Adrenal gland (tissue), 12 donors: ENCODE data around the gene CST5. TPM values are rescaled to one million over a fixed set of nuclear protein-coding genes. Genes with fewer than 3 reads are reported as not detected.
"Not testable (repeated sequence)": the region's sequence is repeated elsewhere in the genome, so short reads cannot be mapped to it uniquely, and the experiment has no call there.

Source experiments
- DNase-seq, 7 donors: peaks; one replicate each; pipeline ENCODE4 v3.0.0-alpha.2; 2019 to 2020
- H3K27ac ChIP-seq, 5 donors: fragments of 200-600 bp; sonication (generic) in 4 of 5; 1 replicate in 3 of 5; 2 replicates in 2 of 5; pipeline versions ENCODE4 v1.5.1 to v1.8.0; 2016 to 2020; ENCODE audit warnings: mild to moderate bottlenecking in 1 of 5
- H3K27me3 ChIP-seq: fragments of 200-600 bp; 2 replicates; pipeline ENCODE4 v1.8.0; 2021
- H3K36me3 ChIP-seq, 2 donors: fragments of 200-600 bp; replicated peaks in 1 of 2; 1 replicate in 1 of 2; 2 replicates in 1 of 2; pipeline versions ENCODE4 v1.5.1 to v1.8.0; 2018 to 2022
- H3K4me1 ChIP-seq, 2 donors: fragments of 200-600 bp; replicated peaks in 1 of 2; 1 replicate in 1 of 2; 2 replicates in 1 of 2; pipeline versions ENCODE4 v1.5.1 to v1.8.0; 2018 to 2021
- H3K4me3 ChIP-seq, 4 donors: fragments of 200-600 bp; sonication (generic) in 3 of 4; one replicate each; pipeline ENCODE4 v1.5.1; 2016 to 2018
- H3K9me3 ChIP-seq, 3 donors: fragments of 200-600 bp; sonication (generic) in 1 of 3; replicated peaks in 1 of 3; 1 replicate in 2 of 3; 2 replicates in 1 of 3; pipeline versions ENCODE4 v1.5.1 to v1.8.0; 2016 to 2021
- POLR2A ChIP-seq, 2 donors: fragments of 450-650 bp; IDR thresholded peaks; one replicate each; pipeline ENCODE4 v1.6.1; 2017; ENCODE audit warnings: antibody characterized with exemption in 2 of 2, mild to moderate bottlenecking in 2 of 2, moderate library complexity in 1 of 2
- WGBS, 4 donors: extraction: QIAGEN DNeasy Blood & Tissue Kit in 2 of 4; methylation state at CpG; one replicate each; pipeline versions ENCODE4 v1.1.5 to v1.1.7; 2013 to 2017; 5-methylcytosine and 5-hydroxymethylcytosine counted together
- intact Hi-C, 2 donors: fragments of 100-400 bp; cut with DNase I; formaldehyde crosslinking; loops; one replicate each; pipeline versions ENCODE4 v1.14.1 to v1.15.0; 2022 to 2023
- polyA plus RNA-seq, 3 donors: library from polyadenylated mRNA; stranded (reverse); fragments of 200-250 nt in 2 of 3; fragments of 350-450 nt in 1 of 3; fragmentation: Illumina TruSeq in 1 of 3; extraction: RNeasy Lipid Tissue Mini Kit (QIAGEN cat#74804) in 1 of 3; gene quantifications; one replicate each; pipeline ENCODE4 v1.2.3, GENCODE V29; 2013 to 2014
- total RNA-seq, 9 donors: library from RNA; depleted of rRNA in 4 of 9; stranded (reverse); fragments of >200 nt in 4 of 9; fragments of 120-200 nt in 1 of 9; fragmentation: NEBNext Ultra II Directional in 1 of 9; extraction: Animal tissue kit (Norgen Biotek cat#: 25700) in 1 of 9; gene quantifications; one replicate each; pipeline versions ENCODE4 v1.1.0 to v1.2.4, GENCODE V29; 2013 to 2023
- TF ChIP-seq, protein P1 (sequence below), 6 experiments: fragments of 450-650 bp in 4 of 6; fragments of 200-600 bp in 2 of 6; sonication (generic) in 1 of 6; IDR thresholded peaks; 1 replicate in 5 of 6; 2 replicates in 1 of 6; pipeline versions ENCODE4 v1.5.1 to v1.8.0; 2016 to 2021; ENCODE audit warnings: antibody characterized with exemption in 6 of 6, mild to moderate bottlenecking in 2 of 6, moderate library complexity in 1 of 6
- donor health status: healthy with polysubstance abuse.
- donor health status: Bipolar disorder and iron deficiency.
- donor health status: DM: yes; HTN: yes; CAD: no.
- donor health status: DM: no; HTN: no; CAD: no.
- donor health status: DM: no; HTN: no; CAD: no.
- donor health status: DM: yes; HTN: yes; CAD: no.

The CST5 gene
- total and polyA plus RNA-seq, 12 donors, result 0.35 to 8.2 (median 1.9) TPM; not detected in 3

DNA sequence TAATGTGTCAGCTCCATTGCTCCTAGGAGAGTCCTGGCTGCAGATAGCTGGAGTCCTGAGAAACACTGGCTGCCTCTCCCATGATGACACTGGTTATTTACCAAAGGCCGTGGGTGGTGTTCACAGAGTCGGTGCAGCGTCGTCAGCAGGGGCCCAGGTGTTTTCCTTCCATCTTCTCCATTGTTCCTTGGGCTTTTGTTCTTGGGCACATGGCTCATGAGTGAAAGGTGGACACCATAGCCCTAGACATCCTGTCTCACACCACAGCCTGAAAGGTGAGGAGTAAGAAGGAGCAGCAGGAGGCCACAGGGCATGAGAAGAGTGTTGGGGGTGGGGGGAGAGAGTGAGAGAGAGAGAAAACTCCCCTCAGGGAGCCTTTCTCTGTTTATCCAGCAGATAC, 9.1 kb downstream of the CST5 start:
- 20 to 31% (median 23%) methylated on average over 4 of the region's 4 CpGs for WGBS, 4 donors
- no peak for TF ChIP-seq POLR2A (IDR thresholded peaks at IDR 0.05)
- TF ChIP-seq, protein P1, sequence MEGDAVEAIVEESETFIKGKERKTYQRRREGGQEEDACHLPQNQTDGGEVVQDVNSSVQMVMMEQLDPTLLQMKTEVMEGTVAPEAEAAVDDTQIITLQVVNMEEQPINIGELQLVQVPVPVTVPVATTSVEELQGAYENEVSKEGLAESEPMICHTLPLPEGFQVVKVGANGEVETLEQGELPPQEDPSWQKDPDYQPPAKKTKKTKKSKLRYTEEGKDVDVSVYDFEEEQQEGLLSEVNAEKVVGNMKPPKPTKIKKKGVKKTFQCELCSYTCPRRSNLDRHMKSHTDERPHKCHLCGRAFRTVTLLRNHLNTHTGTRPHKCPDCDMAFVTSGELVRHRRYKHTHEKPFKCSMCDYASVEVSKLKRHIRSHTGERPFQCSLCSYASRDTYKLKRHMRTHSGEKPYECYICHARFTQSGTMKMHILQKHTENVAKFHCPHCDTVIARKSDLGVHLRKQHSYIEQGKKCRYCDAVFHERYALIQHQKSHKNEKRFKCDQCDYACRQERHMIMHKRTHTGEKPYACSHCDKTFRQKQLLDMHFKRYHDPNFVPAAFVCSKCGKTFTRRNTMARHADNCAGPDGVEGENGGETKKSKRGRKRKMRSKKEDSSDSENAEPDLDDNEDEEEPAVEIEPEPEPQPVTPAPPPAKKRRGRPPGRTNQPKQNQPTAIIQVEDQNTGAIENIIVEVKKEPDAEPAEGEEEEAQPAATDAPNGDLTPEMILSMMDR (IDR thresholded peaks at IDR 0.05), result no peak
- H3K36me3 ChIP-seq, result no peaks in the 10 kb centered on the region
- DNase-seq, result no peak
- no peak overlapping the region for H3K4me3 ChIP-seq
- no peaks in the 10 kb centered on the region for H3K4me1 ChIP-seq
- no peak overlapping the region for H3K27ac ChIP-seq
- peaks cover 5% of the 10 kb centered on the region for H3K27me3 ChIP-seq
- H3K9me3 ChIP-seq, result no peaks in the 10 kb centered on the region
- intact Hi-C loops, result no loop called here

DNA sequence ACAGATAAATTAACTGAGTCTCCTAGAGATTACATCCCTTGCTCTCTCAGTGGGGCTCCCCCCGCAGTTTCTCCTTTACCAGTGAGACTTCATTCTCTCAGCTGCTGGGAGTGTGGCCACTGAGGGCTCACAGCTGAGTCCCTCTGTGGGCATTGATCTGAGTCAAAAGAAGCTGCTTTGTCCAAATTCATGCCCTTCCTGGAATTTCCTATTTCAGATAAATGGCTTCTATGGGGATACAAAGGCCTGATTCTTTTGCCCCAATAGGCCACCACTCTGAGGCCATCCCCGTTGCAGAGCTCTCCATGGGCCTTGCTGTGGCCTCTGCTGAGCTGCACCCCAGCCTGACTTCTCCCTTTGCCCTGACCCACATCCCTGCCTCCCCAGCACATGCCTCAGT, 10.0 kb downstream of the CST5 start:
- H3K9me3 ChIP-seq, result no peaks in the 10 kb centered on the region
- intact Hi-C loops, result no loop called here
- peaks cover 5% of the 10 kb centered on the region for H3K27me3 ChIP-seq
- no peaks in the 10 kb centered on the region for H3K4me1 ChIP-seq
- WGBS, 4 donors, result 62 to 66% (median 64%) methylated on average over 2 of the region's 2 CpGs
- DNase-seq, result no peak
- TF ChIP-seq POLR2A (IDR thresholded peaks at IDR 0.05), result no peak
- H3K36me3 ChIP-seq, result no peaks in the 10 kb centered on the region
- H3K27ac ChIP-seq, result no peak overlapping the region
- no peak overlapping the region for H3K4me3 ChIP-seq

DNA sequence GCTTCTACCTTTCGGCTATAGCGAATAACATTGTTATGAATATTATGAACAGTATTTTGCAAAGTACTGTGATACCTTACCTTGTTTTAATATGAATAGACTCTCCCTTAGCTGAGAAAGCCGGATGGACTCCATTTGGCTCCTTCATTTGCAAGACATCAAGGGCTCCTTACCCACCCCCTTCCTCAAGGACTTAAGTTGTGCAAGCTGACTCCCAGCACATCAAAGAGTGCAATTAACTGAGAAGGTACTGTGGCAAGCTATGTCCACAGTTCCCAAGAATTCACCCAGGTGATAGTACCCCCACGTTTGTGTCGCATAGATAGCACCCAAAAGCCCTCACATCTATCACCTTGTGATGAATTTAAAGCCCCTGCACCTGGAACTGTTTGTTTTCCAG, 11.2 kb downstream of the CST5 start:
- H3K9me3 ChIP-seq, result no peaks in the 10 kb centered on the region
- intact Hi-C loops, result no loop called here
- H3K36me3 ChIP-seq, result no peaks in the 10 kb centered on the region
- no peak overlapping the region for H3K4me3 ChIP-seq
- H3K27me3 ChIP-seq, result peaks cover 5% of the 10 kb centered on the region
- 31 to 40% (median 37%) methylated on average over 5 of the region's 5 CpGs for WGBS, 4 donors
- no peak for TF ChIP-seq POLR2A (IDR thresholded peaks at IDR 0.05)
- TF ChIP-seq, protein P1 (IDR thresholded peaks at IDR 0.05), result no peak
- no peak for DNase-seq
- no peak overlapping the region for H3K27ac ChIP-seq
- no peaks in the 10 kb centered on the region for H3K4me1 ChIP-seq

DNA sequence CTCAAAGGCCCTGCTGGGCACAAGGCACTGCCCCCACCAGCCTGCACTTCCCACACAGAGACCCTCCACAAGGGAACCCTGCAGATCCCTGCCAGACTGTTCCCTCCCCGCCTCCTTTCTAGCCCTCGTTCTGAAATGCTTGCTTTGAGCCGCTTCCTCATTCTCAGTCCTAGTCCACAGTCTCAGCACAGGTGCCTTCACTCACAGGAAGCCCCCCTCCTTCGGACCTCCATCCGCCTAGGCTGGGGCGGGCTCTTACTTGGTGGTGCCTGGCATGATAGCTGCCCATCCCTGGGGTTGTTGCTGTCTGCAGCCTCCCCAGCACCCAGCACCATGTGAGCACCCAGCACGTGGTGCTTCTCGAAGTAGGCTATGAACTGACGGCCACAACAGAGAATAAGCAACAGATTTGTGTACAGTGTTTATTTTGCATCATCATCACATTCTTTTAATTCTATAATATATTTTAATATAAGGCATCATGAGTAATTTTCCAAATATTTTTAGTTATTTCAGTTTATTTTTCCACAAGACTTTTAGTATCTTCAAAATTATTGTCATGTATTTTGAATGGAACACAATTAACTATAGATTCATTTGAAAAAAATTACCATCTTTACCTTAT, 12.3 kb downstream of the CST5 start:
- Histone ChIP-seq H3K4me1 (no peaks in the 10 kb centered on the region), H3K4me3 (no peak overlapping the region), H3K9me3 (no peaks in the 10 kb centered on the region), H3K36me3 (no peaks in the 10 kb centered on the region), H3K27ac (no peak overlapping the region), H3K27me3 (peaks cover 3% of the 10 kb centered on the region)
- intact Hi-C loops, result no loop called here
- 44 to 51% (median 46%) methylated on average over 8 to 9 of the region's 9 CpGs for WGBS, 4 donors
- no peak for DNase-seq
- TF ChIP-seq, protein P1 (IDR thresholded peaks at IDR 0.05), result no peak
- no peak for TF ChIP-seq POLR2A (IDR thresholded peaks at IDR 0.05)

DNA sequence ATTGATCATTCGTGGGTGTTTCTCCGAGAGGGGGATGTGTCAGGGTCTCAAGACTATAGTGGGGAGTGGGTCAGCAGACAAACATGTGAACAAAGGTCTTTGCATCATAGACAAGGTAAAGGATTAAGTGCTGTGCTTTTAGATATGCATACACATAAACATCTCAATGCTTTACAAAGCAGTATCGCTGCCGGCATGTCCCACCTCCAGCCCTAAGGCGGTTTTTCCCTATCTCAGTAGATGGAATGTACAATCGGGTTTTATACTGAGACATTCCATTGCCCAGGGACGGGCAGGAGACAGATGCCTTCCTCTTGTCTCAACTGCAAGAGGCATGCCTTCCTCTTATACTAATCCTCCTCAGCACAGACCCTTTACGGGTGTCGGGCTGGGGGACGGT, 18.8 kb downstream of the CST5 start:
- H3K4me3 ChIP-seq, DNase-seq, H3K36me3 ChIP-seq, H3K9me3 ChIP-seq, intact Hi-C loops, H3K27me3 ChIP-seq, H3K4me1 ChIP-seq, H3K27ac ChIP-seq: not testable (repeated sequence)
- 51 to 68% (median 55%) methylated on average over 8 to 9 of the region's 10 CpGs for WGBS, 4 donors
